DND-41 (cell line): ENCODE data around the gene ATP10A.

Source experiments
- ATAC-seq: fragments of 200-7000 bp; cut with Tn5 transposase; 3 replicates; pipeline ENCODE4 v1.9.1; 2021; ENCODE audit warnings: low read depth; ENCODE audit not compliant: insufficient read depth
- DNase-seq: peaks from one replicate; pipeline ENCODE4 v3.0.0-alpha.2; 2020
- H2AFZ ChIP-seq: 2 replicates; pipeline ENCODE4 v1.6.0; 2012; ENCODE audit warnings: low read depth, low read length
- H3K27ac ChIP-seq: 2 replicates; pipeline ENCODE4 v1.5.1; 2012; ENCODE audit warnings: low read length, inconsistent platforms
- H3K27me3 ChIP-seq: fragments of 200-600 bp; sonication (generic); 2 replicates; pipeline ENCODE4 v1.6.0; 2012; ENCODE audit warnings: low read length, mild to moderate bottlenecking, inconsistent platforms; ENCODE audit not compliant: insufficient read depth, poor library complexity
- H3K36me3 ChIP-seq: 2 replicates; pipeline ENCODE4 v1.5.1; 2012; ENCODE audit warnings: low read length, inconsistent platforms; ENCODE audit not compliant: insufficient read depth
- H3K4me1 ChIP-seq: 2 replicates; pipeline ENCODE4 v1.5.1; 2012; ENCODE audit warnings: mild to moderate bottlenecking, low read length; ENCODE audit not compliant: insufficient read depth
- H3K4me2 ChIP-seq: 2 replicates; pipeline ENCODE4 v1.6.0; 2012; ENCODE audit warnings: mild to moderate bottlenecking, moderate library complexity, low read length, inconsistent platforms; ENCODE audit not compliant: insufficient read depth
- H3K4me3 ChIP-seq, 2 experiments: fragments of 200-600 bp in 1 of 2; shearing (Covaris generic) in 1 of 2; 2 replicates each; pipeline ENCODE4 v1.5.1; 2012 to 2016; ENCODE audit warnings: inconsistent platforms in 2 of 2, low read length in 2 of 2, mild to moderate bottlenecking in 2 of 2, low read depth in 1 of 2, moderate library complexity in 1 of 2
- H3K79me2 ChIP-seq: 2 replicates; pipeline ENCODE4 v1.6.0; 2012; ENCODE audit warnings: low read length, inconsistent platforms; ENCODE audit not compliant: insufficient read depth
- H3K9ac ChIP-seq: 2 replicates; pipeline ENCODE4 v1.6.0; 2012; ENCODE audit warnings: low read depth, mild to moderate bottlenecking, inconsistent platforms, low read length, moderate library complexity
- H3K9me3 ChIP-seq: 2 replicates; pipeline ENCODE4 v1.5.1; 2012; ENCODE audit warnings: low read length, moderate library complexity, mild to moderate bottlenecking, inconsistent platforms; ENCODE audit not compliant: insufficient read depth, severe bottlenecking
- H4K20me1 ChIP-seq: 2 replicates; pipeline ENCODE4 v1.6.0; 2012; ENCODE audit warnings: low read length; ENCODE audit not compliant: insufficient read depth
- CTCF ChIP-seq: IDR thresholded peaks from 2 replicates; pipeline ENCODE4 v1.5.1; 2012; ENCODE audit warnings: borderline replicate concordance, low read length, moderate library complexity, mild to moderate bottlenecking; ENCODE audit not compliant: poor library complexity, severe bottlenecking; ENCODE audit errors: extremely low read depth
- EZH2 ChIP-seq: IDR thresholded peaks from 3 replicates; pipeline ENCODE4 v1.6.1; 2012; ENCODE audit warnings: borderline replicate concordance, low read depth, mild to moderate bottlenecking, moderate library complexity, low read length, inconsistent platforms; ENCODE audit not compliant: severe bottlenecking

Gene ATP10A

GRCh38 chr15:25732191-25732590, 130.9 kb downstream of the ATP10A start:
- no peaks in the 10 kb centered on the region for H3K36me3 ChIP-seq
- no peak overlapping the region for H3K9ac ChIP-seq
- no peaks in the 10 kb centered on the region for H4K20me1 ChIP-seq
- TF ChIP-seq EZH2 = no peak
- no peak for TF ChIP-seq CTCF
- H2AFZ ChIP-seq = no peak overlapping the region
- no peak overlapping the region for H3K27ac ChIP-seq
- H3K9me3 ChIP-seq = no peaks in the 10 kb centered on the region
- no peaks in the 10 kb centered on the region for H3K4me1 ChIP-seq
- ATAC-seq (no peak), DNase-seq (no peak)
- H3K4me2 ChIP-seq = no peak overlapping the region
- no peaks in the 10 kb centered on the region for H3K27me3 ChIP-seq
- H3K4me3 ChIP-seq = no peak overlapping the region
- H3K79me2 ChIP-seq = no peaks in the 10 kb centered on the region

GRCh38 chr15:25731411-25731810, 131.7 kb downstream of the ATP10A start:
- Histone ChIP-seq H3K27me3 (no peaks in the 10 kb centered on the region), H3K36me3 (no peaks in the 10 kb centered on the region), H3K9me3 (no peaks in the 10 kb centered on the region), H2AFZ (no peak overlapping the region), H3K79me2 (no peaks in the 10 kb centered on the region), H3K9ac (no peak overlapping the region), H3K27ac (no peak overlapping the region), H3K4me1 (no peaks in the 10 kb centered on the region), H4K20me1 (no peaks in the 10 kb centered on the region), H3K4me3 (no peak overlapping the region), H3K4me2 (no peak overlapping the region)
- ATAC-seq (no peak), DNase-seq (no peak)
- TF ChIP-seq EZH2 (no peak), CTCF (no peak)

- TF ChIP-seq EZH2 (no peak), CTCF (no peak)
- Histone ChIP-seq H3K27ac (no peak overlapping the region), H2AFZ (no peak overlapping the region), H3K4me2 (no peak overlapping the region), H3K27me3 (no peaks in the 10 kb centered on the region), H3K9ac (no peak overlapping the region), H3K36me3 (no peaks in the 10 kb centered on the region), H4K20me1 (no peaks in the 10 kb centered on the region), H3K79me2 (no peaks in the 10 kb centered on the region), H3K4me3 (no peak overlapping the region), H3K9me3 (no peaks in the 10 kb centered on the region), H3K4me1 (no peaks in the 10 kb centered on the region)
- ATAC-seq = no peak
- no peak for DNase-seq
These were observed 132.2 kb downstream of the ATP10A start for GRCh38 chr15:25730918-25731317.

- Histone ChIP-seq H3K4me3 (no peak overlapping the region), H3K79me2 (no peaks in the 10 kb centered on the region), H3K4me1 (no peaks in the 10 kb centered on the region), H3K9me3 (no peaks in the 10 kb centered on the region), H3K27me3 (no peaks in the 10 kb centered on the region), H3K9ac (no peak overlapping the region), H3K36me3 (no peaks in the 10 kb centered on the region), H4K20me1 (no peaks in the 10 kb centered on the region), H3K27ac (no peak overlapping the region), H3K4me2 (no peak overlapping the region), H2AFZ (no peak overlapping the region)
- DNase-seq (no peak), ATAC-seq (no peak)
- TF ChIP-seq EZH2 (no peak), CTCF (no peak)
These were observed 134.3 kb downstream of the ATP10A start for GRCh38 chr15:25728816-25729215.
